Measurements from ENCODE around the gene DISP3. TPM values are rescaled to one million over a fixed set of nuclear protein-coding genes. Genes with fewer than 3 reads are reported as not detected.

The DISP3 gene
- polyA plus RNA-seq, 1 of the 3 experiments (the other 2 are of a cell fraction) = 0.08 TPM

GRCh38 chr1:11447903-11448302 lies 31.1 kb upstream of the DISP3 start:
- no peak overlapping the region for H3K27ac ChIP-seq (ENCODE audit: low read depth in 2 of 2, low read length in 1 of 2)
- H3K27me3 ChIP-seq (ENCODE audit: insufficient read depth) = no peaks in the 10 kb centered on the region
- TF ChIP-seq, protein P1, sequence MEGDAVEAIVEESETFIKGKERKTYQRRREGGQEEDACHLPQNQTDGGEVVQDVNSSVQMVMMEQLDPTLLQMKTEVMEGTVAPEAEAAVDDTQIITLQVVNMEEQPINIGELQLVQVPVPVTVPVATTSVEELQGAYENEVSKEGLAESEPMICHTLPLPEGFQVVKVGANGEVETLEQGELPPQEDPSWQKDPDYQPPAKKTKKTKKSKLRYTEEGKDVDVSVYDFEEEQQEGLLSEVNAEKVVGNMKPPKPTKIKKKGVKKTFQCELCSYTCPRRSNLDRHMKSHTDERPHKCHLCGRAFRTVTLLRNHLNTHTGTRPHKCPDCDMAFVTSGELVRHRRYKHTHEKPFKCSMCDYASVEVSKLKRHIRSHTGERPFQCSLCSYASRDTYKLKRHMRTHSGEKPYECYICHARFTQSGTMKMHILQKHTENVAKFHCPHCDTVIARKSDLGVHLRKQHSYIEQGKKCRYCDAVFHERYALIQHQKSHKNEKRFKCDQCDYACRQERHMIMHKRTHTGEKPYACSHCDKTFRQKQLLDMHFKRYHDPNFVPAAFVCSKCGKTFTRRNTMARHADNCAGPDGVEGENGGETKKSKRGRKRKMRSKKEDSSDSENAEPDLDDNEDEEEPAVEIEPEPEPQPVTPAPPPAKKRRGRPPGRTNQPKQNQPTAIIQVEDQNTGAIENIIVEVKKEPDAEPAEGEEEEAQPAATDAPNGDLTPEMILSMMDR (IDR thresholded peaks at IDR 0.05) = no peak
- TF ChIP-seq SMC3 (IDR thresholded peaks at IDR 0.05; ENCODE audit: low read depth, low read length) (no peak), TCF12 (IDR thresholded peaks at IDR 0.05) (no peak), ELF1 (IDR thresholded peaks at IDR 0.05) (no peak), SIN3A (IDR thresholded peaks at IDR 0.05; ENCODE audit: borderline replicate concordance, low read depth, low read length) (no peak), CHD2 (IDR thresholded peaks at IDR 0.05; ENCODE audit: low read length, partially characterized antibody) (no peak), YY1 (IDR thresholded peaks at IDR 0.05; ENCODE audit: low read depth) (no peak), USF2 (IDR thresholded peaks at IDR 0.05; ENCODE audit: borderline replicate concordance, low read depth, low read length) (no peak), FOSL2 (IDR thresholded peaks at IDR 0.05; ENCODE audit: borderline replicate concordance, low read depth) (no peak), FOXM1 (IDR thresholded peaks at IDR 0.05; ENCODE audit: low read depth) (no peak), ZBTB33 (IDR thresholded peaks at IDR 0.05; ENCODE audit: borderline replicate concordance, low read depth) (no peak), MXI1 (IDR thresholded peaks at IDR 0.05; ENCODE audit: low read depth, low read length) (no peak), RAD21 (IDR thresholded peaks at IDR 0.05; ENCODE audit: low read length) (no peak), RXRA (IDR thresholded peaks at IDR 0.05; ENCODE audit: borderline replicate concordance, low read depth) (no peak)
- TF ChIP-seq, protein P2, sequence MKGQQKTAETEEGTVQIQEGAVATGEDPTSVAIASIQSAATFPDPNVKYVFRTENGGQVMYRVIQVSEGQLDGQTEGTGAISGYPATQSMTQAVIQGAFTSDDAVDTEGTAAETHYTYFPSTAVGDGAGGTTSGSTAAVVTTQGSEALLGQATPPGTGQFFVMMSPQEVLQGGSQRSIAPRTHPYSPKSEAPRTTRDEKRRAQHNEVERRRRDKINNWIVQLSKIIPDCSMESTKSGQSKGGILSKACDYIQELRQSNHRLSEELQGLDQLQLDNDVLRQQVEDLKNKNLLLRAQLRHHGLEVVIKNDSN (IDR thresholded peaks at IDR 0.05; ENCODE audit: borderline replicate concordance, low read depth) = no peak

More at GRCh38 chr1:11447903-11448302, 31.1 kb upstream of the DISP3 start:
- Histone ChIP-seq H3F3A (replicated peaks; ENCODE audit: insufficient read depth) (no peaks in the 10 kb centered on the region), H3K4me1 (ENCODE audit: control insufficient read depth in 1 of 2, insufficient read depth in 2 of 2, low read depth in 1 of 2, low read length in 1 of 2) (no peaks in the 10 kb centered on the region; a peak in 1 of 4 replicates), H3K36me3 (replicated peaks in 1 of 2; ENCODE audit: control insufficient read depth in 1 of 2, insufficient read depth in 2 of 2, low read length in 1 of 2) (no peaks in the 10 kb centered on the region), H3K9ac (no peak overlapping the region), H3K4me2 (no peak overlapping the region), H4K20me1 (ENCODE audit: insufficient read depth) (no peaks in the 10 kb centered on the region), H3K9me2 (no peaks in the 10 kb centered on the region), H2AFZ (ENCODE audit: low read depth) (no peak overlapping the region), H3K4me3 (ENCODE audit: low read depth in 2 of 2, low read length in 1 of 2) (no peak overlapping the region), H3K9me3 (no peaks in the 10 kb centered on the region), H3K79me2 (ENCODE audit: insufficient read depth) (no peaks in the 10 kb centered on the region)
- ChIA-PET CTCF (no interaction called here), POLR2A (no interaction called here)
- 61% methylated on average over 8 of the region's 10 CpGs for WGBS (ENCODE audit: low lambda C conversion rate)
- no peak for DNase-seq
